HG03558 (cell line): ENCODE measurements around the gene ADAMTS17.

Experiments
- ATAC-seq: cut with Tn5 transposase; IDR thresholded peaks from one replicate; pipeline ENCODE4 v1.9.1; 2021; ENCODE audit warnings: moderate number of reproducible peaks; ENCODE audit not compliant: unreplicated experiment; ENCODE audit errors: extremely low read depth

The ADAMTS17 gene

GRCh38 chr15:100279446-100279845 is 62.3 kb downstream of the ADAMTS17 start:
- no peak for ATAC-seq

GRCh38 chr15:100278596-100279380 is 63.0 kb downstream of the ADAMTS17 start:
- no peak for ATAC-seq

GRCh38 chr15:100277087-100277855 is 64.5 kb downstream of the ADAMTS17 start:
- ATAC-seq, result no peak

GRCh38 chr15:100276506-100276905 is 65.3 kb downstream of the ADAMTS17 start:
- ATAC-seq, result no peak

- ATAC-seq, result no peak
Observed at GRCh38 chr15:100275641-100276040, 66.1 kb downstream of the ADAMTS17 start.

- ATAC-seq, result no peak
Observed at GRCh38 chr15:100269831-100270230, 71.9 kb downstream of the ADAMTS17 start.

- ATAC-seq, result no peak
Observed at GRCh38 chr15:100266166-100266565, 75.6 kb downstream of the ADAMTS17 start.

GRCh38 chr15:100265641-100266035 is 76.1 kb downstream of the ADAMTS17 start:
- ATAC-seq, result no peak

GRCh38 chr15:100264994-100265640 is 76.7 kb downstream of the ADAMTS17 start:
- no peak for ATAC-seq

- no peak for ATAC-seq
Observed at GRCh38 chr15:100263721-100264455, 77.9 kb downstream of the ADAMTS17 start.

GRCh38 chr15:100263031-100263430 is 78.7 kb downstream of the ADAMTS17 start:
- no peak for ATAC-seq

GRCh38 chr15:100261302-100262240 is 80.2 kb downstream of the ADAMTS17 start:
- ATAC-seq, result no peak

GRCh38 chr15:100259266-100259665 is 82.5 kb downstream of the ADAMTS17 start:
- ATAC-seq, result no peak

GRCh38 chr15:100256970-100257650 is 84.7 kb downstream of the ADAMTS17 start:
- no peak for ATAC-seq

GRCh38 chr15:100256101-100256969 is 85.4 kb downstream of the ADAMTS17 start:
- ATAC-seq, result no peak

- no peak for ATAC-seq
Observed at GRCh38 chr15:100255644-100256043, 86.1 kb downstream of the ADAMTS17 start.

GRCh38 chr15:100254691-100255090 is 87.1 kb downstream of the ADAMTS17 start:
- no peak for ATAC-seq

GRCh38 chr15:100254285-100254684 is 87.5 kb downstream of the ADAMTS17 start:
- ATAC-seq, result no peak
